Neuronal stem cell (in vitro differentiated cells): ENCODE data around the gene SPDYE3.
"Not testable (repeated sequence)": the region's sequence is repeated elsewhere in the genome, so short reads cannot be mapped to it uniquely, and the experiment has no call there.

Experiments used
- DNase-seq: peaks from one replicate; pipeline ENCODE4 v3.0.0-alpha.2; 2013; ENCODE audit warnings: low spot score
- H2AFZ ChIP-seq: one replicate; pipeline ENCODE4 v1.6.1; 2013; ENCODE audit warnings: mild to moderate bottlenecking, low read length, inconsistent platforms
- H2AK5ac ChIP-seq: 2 replicates; pipeline ENCODE4 v1.6.1; 2013; ENCODE audit warnings: low read depth, mild to moderate bottlenecking, inconsistent platforms, low read length, moderate library complexity, mixed read lengths
- H2BK120ac ChIP-seq: 2 replicates; pipeline ENCODE4 v1.6.1; 2013; ENCODE audit warnings: low read depth, mild to moderate bottlenecking, inconsistent platforms, low read length, moderate library complexity, mixed read lengths
- H2BK12ac ChIP-seq: one replicate; pipeline ENCODE4 v1.6.1; 2013; ENCODE audit warnings: low read length, inconsistent platforms
- H2BK15ac ChIP-seq: 2 replicates; pipeline ENCODE4 v1.6.1; 2013; ENCODE audit warnings: mild to moderate bottlenecking, low read length, inconsistent platforms, mixed read lengths
- H2BK5ac ChIP-seq: one replicate; pipeline ENCODE4 v1.6.1; 2013; ENCODE audit warnings: inconsistent platforms, mild to moderate bottlenecking, low read length, moderate library complexity
- H3K14ac ChIP-seq: one replicate; pipeline ENCODE4 v1.6.1; 2013; ENCODE audit warnings: low read length, inconsistent platforms
- H3K18ac ChIP-seq: 2 replicates; pipeline ENCODE4 v1.6.1; 2013; ENCODE audit warnings: low read length, inconsistent platforms
- H3K23ac ChIP-seq: 2 replicates; pipeline ENCODE4 v1.6.1; 2013; ENCODE audit warnings: low read depth, mild to moderate bottlenecking, mixed read lengths, low read length, inconsistent platforms; ENCODE audit not compliant: poor library complexity
- H3K27ac ChIP-seq: replicated peaks from 3 replicates; pipeline ENCODE4 v1.5.1; 2013; ENCODE audit warnings: low read length, inconsistent platforms
- H3K27me3 ChIP-seq, 3 experiments: 2 replicates each; pipeline ENCODE4 v1.6.1; 2013; ENCODE audit warnings: low read length in 3 of 3, mild to moderate bottlenecking in 2 of 3, inconsistent platforms in 1 of 3, low read depth in 1 of 3, mixed read lengths in 1 of 3, moderate library complexity in 1 of 3; ENCODE audit not compliant: control insufficient read depth in 3 of 3, insufficient read depth in 3 of 3
- H3K36me3 ChIP-seq, 2 donors: replicated peaks in 1 of 2; 2 replicates each; pipeline ENCODE4 v1.6.1; 2013; ENCODE audit warnings: low read length in 2 of 2; ENCODE audit not compliant: control insufficient read depth in 2 of 2, insufficient read depth in 2 of 2
- H3K4ac ChIP-seq: 2 replicates; pipeline ENCODE4 v1.6.1; 2013; ENCODE audit warnings: inconsistent platforms, mild to moderate bottlenecking, low read length, moderate library complexity
- H3K4me1 ChIP-seq, 2 donors: 1 replicate in 1 of 2; 2 replicates in 1 of 2; pipeline ENCODE4 v1.6.1; 2013; ENCODE audit warnings: low read length in 2 of 2, low read depth in 1 of 2; ENCODE audit not compliant: control insufficient read depth in 2 of 2, insufficient read depth in 1 of 2
- H3K4me2 ChIP-seq: one replicate; pipeline ENCODE4 v1.6.1; 2013; ENCODE audit warnings: mild to moderate bottlenecking, low read length, inconsistent platforms; ENCODE audit not compliant: insufficient read depth, poor library complexity, severe bottlenecking
- H3K4me3 ChIP-seq, 2 donors: 2 replicates each; pipeline ENCODE4 v1.5.1; 2013; ENCODE audit warnings: low read length in 2 of 2, mild to moderate bottlenecking in 2 of 2, inconsistent platforms in 1 of 2, moderate library complexity in 1 of 2
- H3K79me1 ChIP-seq: one replicate; pipeline ENCODE4 v1.6.1; 2013; ENCODE audit warnings: low read depth, mild to moderate bottlenecking, inconsistent platforms, low read length, moderate library complexity
- H3K9ac ChIP-seq: one replicate; pipeline ENCODE4 v1.6.1; 2013; ENCODE audit warnings: mild to moderate bottlenecking, low read depth, low read length, inconsistent platforms; ENCODE audit not compliant: poor library complexity
- H3K9me3 ChIP-seq, 2 donors: replicated peaks in 1 of 2; 2 replicates each; pipeline versions ENCODE3 to v1.6.1; 2013; ENCODE audit warnings: low read length in 2 of 2, mild to moderate bottlenecking in 2 of 2, inconsistent platforms in 1 of 2, low read depth in 1 of 2, mixed read lengths in 1 of 2, moderate library complexity in 1 of 2; ENCODE audit not compliant: control insufficient read depth in 2 of 2, insufficient read depth in 1 of 2
- H4K8ac ChIP-seq: one replicate; pipeline ENCODE4 v1.6.1; 2013; ENCODE audit warnings: low read depth, mild to moderate bottlenecking, inconsistent platforms, low read length, moderate library complexity
- H4K91ac ChIP-seq: one replicate; pipeline ENCODE4 v1.6.1; 2013; ENCODE audit warnings: low read length, low read depth, mild to moderate bottlenecking, inconsistent platforms; ENCODE audit not compliant: poor library complexity
- WGBS, 2 donors: extraction: QIAGEN DNeasy Blood & Tissue Kit; methylation state at CpG; one replicate each; pipeline ENCODE4 v1.1.7; 2013; ENCODE audit warnings: missing lambda C conversion rate in 2 of 2, mixed read lengths in 1 of 2; ENCODE audit not compliant: insufficient read length in 2 of 2, insufficient replicate concordance in 1 of 2; ENCODE audit errors: extremely low coverage in 2 of 2; 5-methylcytosine and 5-hydroxymethylcytosine counted together

Gene SPDYE3

GRCh38 chr7:100292162-100292561 is 15.3 kb upstream of the SPDYE3 start:
- H4K91ac ChIP-seq, H3K36me3 ChIP-seq, H3K4ac ChIP-seq, H3K14ac ChIP-seq, H2BK120ac ChIP-seq, H3K9ac ChIP-seq, H2BK5ac ChIP-seq, H3K4me1 ChIP-seq, H3K9me3 ChIP-seq, H2BK12ac ChIP-seq, H3K23ac ChIP-seq, H2AFZ ChIP-seq, H2AK5ac ChIP-seq, H2BK15ac ChIP-seq, DNase-seq, H3K27me3 ChIP-seq, H3K79me1 ChIP-seq, H3K27ac ChIP-seq, H3K4me2 ChIP-seq, H3K4me3 ChIP-seq, H3K18ac ChIP-seq, H4K8ac ChIP-seq: not testable (repeated sequence)
- no CpG with 5 or more reads among the region's 1 CpG for WGBS, 2 donors

- H3K23ac ChIP-seq, H4K91ac ChIP-seq, H3K14ac ChIP-seq, DNase-seq, H3K9me3 ChIP-seq, H3K79me1 ChIP-seq, H2AFZ ChIP-seq, H3K36me3 ChIP-seq, H2BK12ac ChIP-seq, H3K4me1 ChIP-seq, H2AK5ac ChIP-seq, H2BK15ac ChIP-seq, H3K18ac ChIP-seq, H2BK5ac ChIP-seq, H3K27ac ChIP-seq, H3K4ac ChIP-seq, H3K9ac ChIP-seq, H3K27me3 ChIP-seq, H2BK120ac ChIP-seq, H4K8ac ChIP-seq, H3K4me2 ChIP-seq, H3K4me3 ChIP-seq: not testable (repeated sequence)
- no CpG with 5 or more reads among the region's 9 CpGs for WGBS, 2 donors
Measured at GRCh38 chr7:100295269-100295668, 12.2 kb upstream of the SPDYE3 start.

GRCh38 chr7:100297852-100298631 is 9.5 kb upstream of the SPDYE3 start:
- H2BK12ac ChIP-seq, H2AFZ ChIP-seq, H3K18ac ChIP-seq, H2BK15ac ChIP-seq, H4K91ac ChIP-seq, H3K4me2 ChIP-seq, H3K79me1 ChIP-seq, H3K9ac ChIP-seq, H3K23ac ChIP-seq, H2BK120ac ChIP-seq, H3K27ac ChIP-seq, H3K4me1 ChIP-seq, H3K4ac ChIP-seq, DNase-seq, H3K9me3 ChIP-seq, H2AK5ac ChIP-seq, H2BK5ac ChIP-seq, H3K4me3 ChIP-seq, H3K27me3 ChIP-seq, H3K14ac ChIP-seq, H3K36me3 ChIP-seq, H4K8ac ChIP-seq: not testable (repeated sequence)
- WGBS, 2 donors, result no CpG with 5 or more reads among the region's 6 CpGs

GRCh38 chr7:100298632-100298895 is 8.9 kb upstream of the SPDYE3 start:
- H2AFZ ChIP-seq, H3K79me1 ChIP-seq, H3K27me3 ChIP-seq, H4K91ac ChIP-seq, H3K4me1 ChIP-seq, H3K23ac ChIP-seq, H4K8ac ChIP-seq, H3K36me3 ChIP-seq, H3K4me3 ChIP-seq, H3K4me2 ChIP-seq, H2BK120ac ChIP-seq, H2BK12ac ChIP-seq, H3K27ac ChIP-seq, H3K9me3 ChIP-seq, H3K14ac ChIP-seq, H2AK5ac ChIP-seq, DNase-seq, H3K9ac ChIP-seq, H3K18ac ChIP-seq, H2BK15ac ChIP-seq, H3K4ac ChIP-seq, H2BK5ac ChIP-seq: not testable (repeated sequence)
- WGBS, 2 donors, result no CpG with 5 or more reads among the region's 7 CpGs
